Pancreas (tissue), 10 donors: ENCODE measurements around the gene RAB2B. TPM values are rescaled to one million over a fixed set of nuclear protein-coding genes. Genes with fewer than 3 reads are reported as not detected.

Experiments used
- ATAC-seq, 4 donors: fragments of 200-7000 bp; cut with Tn5 transposase; one replicate each; pipeline versions ENCODE4 v1.8.0 to v1.9.1; 2020; ENCODE audit warnings: mild to moderate bottlenecking in 4 of 4, moderate library complexity in 4 of 4
- DNase-seq, 6 donors: peaks; one replicate each; pipeline ENCODE4 v3.0.0-alpha.2; 2020
- FAIRE-seq: peaks from 2 replicates; lab custom pipeline; 2012; peaks lifted over from hg19 to GRCh38; lab: Jason Lieb, UNC
- H3K27ac ChIP-seq, 4 donors: fragments of 200-600 bp; sonication (generic); 1 replicate in 3 of 4; 2 replicates in 1 of 4; pipeline versions ENCODE4 v1.5.0 to v1.8.0; 2020
- H3K27me3 ChIP-seq, 4 donors: fragments of 200-600 bp; one replicate each; pipeline ENCODE4 v1.8.0; 2021
- H3K36me3 ChIP-seq, 3 donors: fragments of 200-600 bp; sonication (generic) in 1 of 3; one replicate each; pipeline versions ENCODE4 v1.5.0 to v1.8.0; 2020 to 2021
- H3K4me1 ChIP-seq, 3 donors: fragments of 200-600 bp; one replicate each; pipeline ENCODE4 v1.8.0; 2021
- H3K4me3 ChIP-seq, 4 donors: fragments of 200-600 bp; sonication (generic) in 2 of 4; one replicate each; pipeline versions ENCODE4 v1.5.0 to v1.8.0; 2020 to 2021
- H3K9me3 ChIP-seq, 4 donors: fragments of 200-600 bp; one replicate each; pipeline ENCODE4 v1.8.0; 2021
- CTCF ChIP-seq, 4 donors: fragments of 200-600 bp; sonication (generic) in 3 of 4; IDR thresholded peaks; one replicate each; pipeline versions ENCODE4 v1.5.0 to v1.8.0; 2021; ENCODE audit warnings: antibody characterized with exemption in 4 of 4
- WGBS, 2 donors: extraction: QIAGEN DNeasy Blood & Tissue Kit; methylation state at CpG; one replicate each; pipeline ENCODE4 v1.1.7; 2013; 5-methylcytosine and 5-hydroxymethylcytosine counted together
- intact Hi-C, 3 donors: fragments of 100-400 bp; cut with DNase I; formaldehyde crosslinking; loops; one replicate each; pipeline versions ENCODE4 v1.11.1 to v1.14.2; 2022
- polyA plus RNA-seq, 2 donors: library from polyadenylated mRNA; stranded (reverse); fragments of 200-250 nt; gene quantifications; one replicate each; pipeline ENCODE4 v1.2.3, GENCODE V29; 2013
- total RNA-seq, 6 donors: library from RNA; stranded (reverse); fragmentation: NEBNext Ultra II Directional in 4 of 6; extraction: Animal tissue kit (Norgen Biotek cat#: 25700) in 4 of 6; gene quantifications; one replicate each; pipeline versions ENCODE4 v1.2.1 to v1.2.4, GENCODE V29; 2021 to 2023
- donor health status: healthy with polysubstance abuse.
- donor health status: DM: no; HTN: no; CAD: no; lungs with moderate emphysema.
- donor health status: DM: no; HTN: no; CAD: no.
- donor health status: control.
- donor health status: control.
- donor health status: Bipolar disorder and iron deficiency.
- donor health status: DM: yes; HTN: yes; CAD: no.
- donor health status: DM: no; HTN: no; CAD: no.
- donor health status: DM: no; HTN: no; CAD: no.
- donor health status: DM: yes; HTN: yes; CAD: no.

The RAB2B gene
- total and polyA plus RNA-seq, 8 donors: 5.7 to 18.6 (median 10.3) TPM

GRCh38 chr14:21503376-21503775, 26.6 kb upstream of the RAB2B start:
- H3K4me3 ChIP-seq: no peak overlapping the region
- 84 to 95% methylated on average over 4 of the region's 4 CpGs for WGBS, 2 donors
- H3K36me3 ChIP-seq: peaks cover 0 to 35% (median 9%) of the 10 kb centered on the region in 3 donors
- FAIRE-seq (no peak), DNase-seq (no peak), ATAC-seq (no peak)
- H3K27me3 ChIP-seq: no peaks in the 10 kb centered on the region
- intact Hi-C loops: no loop called here
- H3K9me3 ChIP-seq: no peaks in the 10 kb centered on the region
- TF ChIP-seq CTCF (IDR thresholded peaks at IDR 0.05): no peak
- no peak overlapping the region for H3K27ac ChIP-seq
- no peaks in the 10 kb centered on the region for H3K4me1 ChIP-seq

- TF ChIP-seq CTCF (IDR thresholded peaks at IDR 0.05): no peak
- H3K36me3 ChIP-seq: peaks cover 0 to 49% (median 9%) of the 10 kb centered on the region in 3 donors
- H3K27ac ChIP-seq: no peak overlapping the region
- H3K4me3 ChIP-seq: no peak overlapping the region
- 88 to 95% methylated on average over 5 of the region's 5 CpGs for WGBS, 2 donors
- FAIRE-seq (no peak), DNase-seq (no peak), ATAC-seq (no peak)
- H3K9me3 ChIP-seq: no peaks in the 10 kb centered on the region
- no peaks in the 10 kb centered on the region for H3K27me3 ChIP-seq
- no peaks in the 10 kb centered on the region for H3K4me1 ChIP-seq
- intact Hi-C loops: no loop called here
Observed at GRCh38 chr14:21501568-21501967, 24.8 kb upstream of the RAB2B start.

GRCh38 chr14:21498540-21499526, 22.1 kb upstream of the RAB2B start:
- H3K9me3 ChIP-seq: no peaks in the 10 kb centered on the region
- H3K27ac ChIP-seq: no peak overlapping the region
- intact Hi-C loops: no loop called here
- FAIRE-seq: peak; percentile 65
- peak; percentile 36 to 77 (median 76) for ATAC-seq
- TF ChIP-seq CTCF (IDR thresholded peaks at IDR 0.05): peak in 2 of 4 donors; percentile 17 to 34
- H3K4me3 ChIP-seq: no peak overlapping the region
- 57 to 60% methylated on average over 5 of the region's 5 CpGs for WGBS, 2 donors
- no peaks in the 10 kb centered on the region for H3K27me3 ChIP-seq
- DNase-seq: no peak
- H3K36me3 ChIP-seq: peaks cover 2 to 74% (median 17%) of the 10 kb centered on the region in 3 donors
- no peaks in the 10 kb centered on the region for H3K4me1 ChIP-seq

GRCh38 chr14:21496453-21496852, 19.7 kb upstream of the RAB2B start:
- TF ChIP-seq CTCF (IDR thresholded peaks at IDR 0.05): no peak
- no peak overlapping the region for H3K27ac ChIP-seq
- H3K36me3 ChIP-seq: peaks cover 5 to 87% (median 35%) of the 10 kb centered on the region in 3 donors
- intact Hi-C loops: no loop called here
- FAIRE-seq: no peak
- H3K4me1 ChIP-seq: no peaks in the 10 kb centered on the region
- no peak overlapping the region for H3K4me3 ChIP-seq
- H3K9me3 ChIP-seq: no peaks in the 10 kb centered on the region
- no peaks in the 10 kb centered on the region for H3K27me3 ChIP-seq
- no peak for DNase-seq
- no peak for ATAC-seq
- WGBS, 2 donors: 89 to 96% methylated on average over 2 of the region's 2 CpGs
